IPS-18a (cell line): ENCODE results near the gene ABHD16B.

Source experiments
- H3K27ac ChIP-seq: one replicate; pipeline ENCODE4 v1.5.1; 2013; ENCODE audit warnings: low read length
- H3K27me3 ChIP-seq: one replicate; pipeline ENCODE4 v1.6.1; 2013; ENCODE audit warnings: mild to moderate bottlenecking, low read length; ENCODE audit not compliant: control insufficient read depth, insufficient read depth
- H3K36me3 ChIP-seq: one replicate; pipeline ENCODE4 v1.6.1; 2013; ENCODE audit warnings: low read depth, low read length; ENCODE audit not compliant: control insufficient read depth
- H3K4me1 ChIP-seq: one replicate; pipeline ENCODE4 v1.6.1; 2013; ENCODE audit warnings: low read depth, low read length; ENCODE audit not compliant: control insufficient read depth
- H3K4me3 ChIP-seq: one replicate; pipeline ENCODE4 v1.5.1; 2013; ENCODE audit warnings: low read length
- H3K9ac ChIP-seq: one replicate; pipeline ENCODE4 v1.6.1; 2013; ENCODE audit warnings: mild to moderate bottlenecking, low read length, moderate library complexity
- H3K9me3 ChIP-seq: one replicate; pipeline ENCODE4 v1.6.1; 2013; ENCODE audit warnings: low read depth, low read length; ENCODE audit not compliant: control insufficient read depth

The ABHD16B gene

GRCh38 chr20:63861365-63861934 is at the start of gene ABHD16B:
ABHD16B (plus strand) TSS chr20:63861498; CDS start chr20:63861541, 43 bp downstream.
- H3K9me3 ChIP-seq, result no peaks in the 10 kb centered on the region
- no peak within 1 kb of the TSS for H3K27ac ChIP-seq
- H3K27me3 ChIP-seq, result no peaks in the 10 kb centered on the region
- H3K4me1 ChIP-seq, result peaks cover 11% of the 10 kb centered on the region
- H3K9ac ChIP-seq, result no peak within 1 kb of the TSS
- H3K4me3 ChIP-seq, result no peak within 1 kb of the TSS
- H3K36me3 ChIP-seq, result no peaks in the 10 kb centered on the region

- Histone ChIP-seq H3K27me3 (no peaks in the 10 kb centered on the region), H3K4me1 (no peaks in the 10 kb centered on the region), H3K27ac (no peak overlapping the region), H3K9ac (no peak overlapping the region), H3K36me3 (no peaks in the 10 kb centered on the region), H3K9me3 (no peaks in the 10 kb centered on the region), H3K4me3 (no peak overlapping the region)
Observed at GRCh38 chr20:63814891-63815614, 46.2 kb upstream of the ABHD16B start.

- Histone ChIP-seq H3K9me3 (no peaks in the 10 kb centered on the region), H3K4me3 (no peak overlapping the region), H3K9ac (no peak overlapping the region), H3K27ac (no peak overlapping the region), H3K4me1 (no peaks in the 10 kb centered on the region), H3K27me3 (no peaks in the 10 kb centered on the region), H3K36me3 (no peaks in the 10 kb centered on the region)
Observed at GRCh38 chr20:63815615-63816253, 45.6 kb upstream of the ABHD16B start.

- Histone ChIP-seq H3K4me1 (peaks cover 4% of the 10 kb centered on the region), H3K27ac (no peak overlapping the region), H3K4me3 (no peak overlapping the region), H3K27me3 (no peaks in the 10 kb centered on the region), H3K36me3 (no peaks in the 10 kb centered on the region), H3K9me3 (no peaks in the 10 kb centered on the region), H3K9ac (no peak overlapping the region)
Observed at GRCh38 chr20:63819224-63819921, 41.9 kb upstream of the ABHD16B start.

GRCh38 chr20:63821811-63822210 is 39.5 kb upstream of the ABHD16B start:
- no peak overlapping the region for H3K27ac ChIP-seq

GRCh38 chr20:63822276-63822696 is 39.0 kb upstream of the ABHD16B start:
- Histone ChIP-seq H3K9me3 (no peaks in the 10 kb centered on the region), H3K36me3 (no peaks in the 10 kb centered on the region), H3K27me3 (no peaks in the 10 kb centered on the region), H3K4me3 (no peak overlapping the region), H3K27ac (no peak overlapping the region), H3K9ac (no peak overlapping the region), H3K4me1 (peaks cover 4% of the 10 kb centered on the region)

More at GRCh38 chr20:63821811-63822210, 39.5 kb upstream of the ABHD16B start:
- Histone ChIP-seq H3K9me3 (no peaks in the 10 kb centered on the region), H3K27me3 (no peaks in the 10 kb centered on the region), H3K4me3 (no peak overlapping the region), H3K4me1 (peaks cover 4% of the 10 kb centered on the region), H3K9ac (no peak overlapping the region), H3K36me3 (no peaks in the 10 kb centered on the region)

GRCh38 chr20:63823691-63824311 is 37.5 kb upstream of the ABHD16B start:
- Histone ChIP-seq H3K36me3 (no peaks in the 10 kb centered on the region), H3K4me3 (no peak overlapping the region), H3K27ac (no peak overlapping the region), H3K9me3 (no peaks in the 10 kb centered on the region), H3K4me1 (peaks cover 4% of the 10 kb centered on the region), H3K27me3 (peaks cover 11% of the 10 kb centered on the region), H3K9ac (no peak overlapping the region)

- Histone ChIP-seq H3K4me1 (peaks cover 10% of the 10 kb centered on the region), H3K4me3 (no peak overlapping the region), H3K9me3 (no peaks in the 10 kb centered on the region), H3K36me3 (no peaks in the 10 kb centered on the region), H3K9ac (no peak overlapping the region), H3K27ac (no peak overlapping the region), H3K27me3 (peaks cover 26% of the 10 kb centered on the region)
Observed at GRCh38 chr20:63825331-63826118, 35.8 kb upstream of the ABHD16B start.

- Histone ChIP-seq H3K27ac (no peak overlapping the region), H3K4me3 (no peak overlapping the region), H3K36me3 (no peaks in the 10 kb centered on the region), H3K27me3 (peaks cover 27% of the 10 kb centered on the region), H3K4me1 (peaks cover 10% of the 10 kb centered on the region), H3K9ac (no peak overlapping the region), H3K9me3 (no peaks in the 10 kb centered on the region)
Observed at GRCh38 chr20:63826753-63827152, 34.5 kb upstream of the ABHD16B start.

- Histone ChIP-seq H3K9me3 (no peaks in the 10 kb centered on the region), H3K36me3 (no peaks in the 10 kb centered on the region), H3K9ac (no peak overlapping the region), H3K27me3 (peaks cover 41% of the 10 kb centered on the region), H3K4me3 (no peak overlapping the region), H3K27ac (no peak overlapping the region), H3K4me1 (peaks cover 10% of the 10 kb centered on the region)
Observed at GRCh38 chr20:63828124-63828523, 33.2 kb upstream of the ABHD16B start.
